Mucosa of descending colon (tissue), 3 donors: Measurements from ENCODE around the gene IL32. TPM values are rescaled to one million over a fixed set of nuclear protein-coding genes. Genes with fewer than 3 reads are reported as not detected.

ENCODE experiments used
- ATAC-seq: fragments of 200-7000 bp; cut with Tn5 transposase; one replicate; pipeline ENCODE4 v1.9.1; 2020; ENCODE audit warnings: mild to moderate bottlenecking, moderate library complexity
- DNase-seq, 3 donors: peaks; one replicate each; pipeline ENCODE4 v3.0.0-alpha.2; 2020
- H3K36me3 ChIP-seq: fragments of 200-600 bp; one replicate; pipeline ENCODE4 v1.8.0; 2021; ENCODE audit warnings: low read depth, mild to moderate bottlenecking
- H3K4me1 ChIP-seq: fragments of 200-600 bp; one replicate; pipeline ENCODE4 v1.8.0; 2021; ENCODE audit warnings: low read depth, mild to moderate bottlenecking
- H3K4me3 ChIP-seq: fragments of 200-600 bp; one replicate; pipeline ENCODE4 v1.8.0; 2021; ENCODE audit warnings: mild to moderate bottlenecking
- H3K9me3 ChIP-seq: fragments of 200-600 bp; one replicate; pipeline ENCODE4 v1.8.0; 2021; ENCODE audit warnings: mild to moderate bottlenecking
- CTCF ChIP-seq: fragments of 200-600 bp; IDR thresholded peaks from one replicate; pipeline ENCODE4 v1.8.0; 2022; ENCODE audit warnings: antibody characterized with exemption, mild to moderate bottlenecking
- intact Hi-C, 2 donors: fragments of 100-400 bp; cut with DNase I in 1 of 2; cut with micrococcal nuclease in 1 of 2; formaldehyde crosslinking; loops; one replicate each; pipeline versions ENCODE4 v1.11.0 to v1.11.1; 2022; cut with DNase I, micrococcal nuclease
- total RNA-seq, 3 donors: library from RNA; stranded (reverse); fragmentation: NEBNext Ultra II Directional in 2 of 3; extraction: Animal tissue kit (Norgen Biotek cat#: 25700) in 2 of 3; gene quantifications; one replicate each; pipeline versions ENCODE4 v1.2.1 to v1.2.4, GENCODE V29; 2021 to 2023
- donor health status: DM: no; HTN: no; CAD: no; lungs with moderate emphysema.
- donor health status: DM: no; HTN: no; CAD: no.
- donor health status: DM: no; HTN: yes; CAD: no.

Gene IL32
- total RNA-seq, 3 donors from 2014 or later = 394 to 627 (median 413) TPM

- no peak for DNase-seq
These were observed 19.1 kb downstream of the IL32 start for GRCh38 chr16:3084491-3084890.

DNA sequence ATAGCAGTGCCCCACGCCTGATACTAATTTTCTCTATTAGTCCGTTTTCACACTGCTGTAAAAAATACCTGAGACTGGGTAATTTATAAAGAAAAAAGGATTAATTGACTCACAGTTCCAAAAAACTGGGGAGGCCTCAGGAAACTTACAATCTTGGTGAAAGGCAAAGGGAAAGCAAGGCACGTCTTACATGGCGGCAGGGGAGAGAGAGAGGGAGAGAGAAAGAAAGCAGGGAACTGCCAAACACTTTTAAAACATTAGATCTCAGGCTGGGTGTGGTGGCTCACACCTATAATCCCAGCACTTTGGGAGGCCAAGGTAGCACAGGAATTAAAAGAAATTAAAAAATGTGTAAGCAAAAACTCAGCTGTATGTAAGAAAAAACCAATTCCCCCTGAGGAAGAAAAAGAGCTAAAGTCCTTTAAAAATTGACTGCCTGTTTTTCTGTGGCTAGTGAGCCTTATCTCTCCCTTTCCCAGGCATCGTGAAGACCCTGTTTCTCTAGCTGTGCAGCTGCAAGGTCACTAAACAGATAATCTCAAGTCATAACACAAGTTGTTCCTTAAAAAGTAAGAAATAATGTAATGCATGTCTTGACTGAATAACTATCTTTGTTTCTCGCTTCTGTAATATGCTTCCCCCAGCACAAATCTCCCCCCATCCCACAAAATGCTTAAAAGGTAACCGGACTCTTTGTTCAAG, 19.7 kb downstream of the IL32 start:
- H3K36me3 ChIP-seq = no peaks in the 10 kb centered on the region
- DNase-seq = no peak
- H3K9me3 ChIP-seq = no peaks in the 10 kb centered on the region
- intact Hi-C loops = no loop called here
- H3K4me1 ChIP-seq = no peaks in the 10 kb centered on the region
- H3K4me3 ChIP-seq = no peak overlapping the region
- TF ChIP-seq CTCF = no peak
- ATAC-seq = no peak

More at GRCh38 chr16:3084491-3084890, 19.1 kb downstream of the IL32 start:
- intact Hi-C loops = no loop called here
- no peaks in the 10 kb centered on the region for H3K9me3 ChIP-seq
- no peak for TF ChIP-seq CTCF
- no peaks in the 10 kb centered on the region for H3K36me3 ChIP-seq
- ATAC-seq = no peak
- no peaks in the 10 kb centered on the region for H3K4me1 ChIP-seq
- H3K4me3 ChIP-seq = no peak overlapping the region

- ATAC-seq (no peak), DNase-seq (peak in 1 of 3 donors; percentile 7)
These were observed 20.6 kb downstream of the IL32 start for GRCh38 chr16:3085868-3086595.

DNA sequence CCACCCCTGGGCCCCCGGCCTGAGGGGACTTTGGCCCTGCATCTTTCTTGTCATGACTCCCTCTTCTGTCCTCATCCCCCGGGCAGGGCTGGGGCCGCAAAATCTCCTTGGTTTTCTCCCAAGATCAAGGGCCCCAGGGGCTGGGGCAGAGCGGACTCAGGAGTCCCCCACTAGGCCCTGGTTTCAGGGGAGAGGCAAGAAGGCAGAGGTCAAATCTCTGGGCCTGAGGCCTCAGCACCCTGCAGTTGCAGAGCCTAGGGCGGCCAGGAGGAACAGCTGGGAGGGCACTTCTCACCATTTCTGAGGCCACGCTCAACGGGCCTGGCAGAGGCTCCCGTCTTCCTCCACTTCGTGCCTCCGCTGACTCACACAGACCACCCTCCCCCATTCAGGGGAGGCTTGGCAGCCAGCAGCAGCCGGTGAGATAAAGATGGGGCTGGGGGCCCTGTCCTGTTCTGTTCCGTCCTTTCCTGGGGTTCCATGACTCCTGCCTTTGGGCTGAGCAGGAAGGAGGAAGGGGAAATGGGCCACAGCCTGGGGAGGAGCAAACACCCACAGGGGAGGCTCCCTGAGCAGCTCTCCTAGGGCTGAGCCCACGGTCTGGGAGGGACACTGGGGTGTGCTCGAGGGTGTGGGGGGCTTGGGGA, 21.3 kb downstream of the IL32 start:
- DNase-seq = peak in 2 of 3 donors; percentile 31 to 47

More at GRCh38 chr16:3085868-3086595, 20.6 kb downstream of the IL32 start:
- intact Hi-C loops = no loop called here
- H3K4me1 ChIP-seq = no peaks in the 10 kb centered on the region
- no peak for TF ChIP-seq CTCF
- no peaks in the 10 kb centered on the region for H3K36me3 ChIP-seq
- no peaks in the 10 kb centered on the region for H3K9me3 ChIP-seq
- no peak overlapping the region for H3K4me3 ChIP-seq

More for the DNA sequence above, 21.3 kb downstream of the IL32 start:
- Histone ChIP-seq H3K4me3 (no peak overlapping the region), H3K4me1 (no peaks in the 10 kb centered on the region), H3K36me3 (no peaks in the 10 kb centered on the region), H3K9me3 (no peaks in the 10 kb centered on the region)
- peak; percentile 69 for ATAC-seq
- intact Hi-C loops = no loop called here
- no peak for TF ChIP-seq CTCF
